GM12872 (cell line): ENCODE results near the gene UROD.

ENCODE experiments used
- CTCF ChIP-seq: IDR thresholded peaks from 3 replicates; pipeline ENCODE4 v1.5.1; 2011; ENCODE audit warnings: low read depth, mild to moderate bottlenecking, low read length, moderate library complexity; ENCODE audit not compliant: insufficient read depth

The UROD gene

GRCh38 chr1:45047032-45047431 is 35.0 kb downstream of the UROD start:
- TF ChIP-seq CTCF = no peak

GRCh38 chr1:45051005-45051772 is 39.1 kb downstream of the UROD start:
- no peak for TF ChIP-seq CTCF

- TF ChIP-seq CTCF = no peak
Measured at GRCh38 chr1:45057542-45057941, 45.5 kb downstream of the UROD start.

- no peak for TF ChIP-seq CTCF
Measured at GRCh38 chr1:45059829-45060228, 47.8 kb downstream of the UROD start.

- TF ChIP-seq CTCF = no peak
Measured at GRCh38 chr1:45065083-45065482, 53.0 kb downstream of the UROD start.
